Measurements from ENCODE around the gene BTF3.
A peak's percentile ranks its signal among the peaks of the same experiment; 100 is the strongest.
"Not testable (repeated sequence)": the region's sequence is repeated elsewhere in the genome, so short reads cannot be mapped to it uniquely, and the experiment has no call there.

The BTF3 gene

GRCh38 chr5:73486119-73486899, 11.9 kb upstream of the BTF3 start:
- no peak for DNase-seq

- not testable (repeated sequence) for DNase-seq
Measured at GRCh38 chr5:73487257-73487656, 11.0 kb upstream of the BTF3 start.

- DNase-seq = no peak
Measured at GRCh38 chr5:73487815-73488214, 10.4 kb upstream of the BTF3 start.

- DNase-seq = no peak
Measured at GRCh38 chr5:73488806-73489205, 9.4 kb upstream of the BTF3 start.

GRCh38 chr5:73490088-73490487, 8.2 kb upstream of the BTF3 start:
- DNase-seq = no peak

GRCh38 chr5:73491155-73491554, 7.1 kb upstream of the BTF3 start:
- DNase-seq = no peak

- no peak for DNase-seq
Measured at GRCh38 chr5:73493421-73493820, 4.8 kb upstream of the BTF3 start.

GRCh38 chr5:73494721-73495120, 3.5 kb upstream of the BTF3 start:
- no peak for DNase-seq

GRCh38 chr5:73495772-73496335, 2.4 kb upstream of the BTF3 start:
- DNase-seq = no peak

GRCh38 chr5:73496984-73497457, 1.2 kb upstream of the BTF3 start:
- DNase-seq = peak; percentile 81

GRCh38 chr5:73497497-73498056, 665 bp upstream of the BTF3 start:
- peak; percentile 28 for DNase-seq

GRCh38 chr5:73499187-73499586, 945 bp downstream of the BTF3 start:
- no peak for DNase-seq

- no peak for DNase-seq
Measured at GRCh38 chr5:73499756-73500155, 1.5 kb downstream of the BTF3 start.

- DNase-seq = no peak
Measured at GRCh38 chr5:73501406-73501805, 3.2 kb downstream of the BTF3 start.

- no peak for DNase-seq
Measured at GRCh38 chr5:73506459-73506955, 8.3 kb downstream of the BTF3 start.

GRCh38 chr5:73507062-73507461, 8.8 kb downstream of the BTF3 start:
- no peak for DNase-seq

- DNase-seq = not testable (repeated sequence)
Measured at GRCh38 chr5:73508521-73508920, 10.3 kb downstream of the BTF3 start.

- peak; percentile 51 for DNase-seq
Measured at GRCh38 chr5:73513996-73514395, 15.8 kb downstream of the BTF3 start.

GRCh38 chr5:73514418-73514817, 16.2 kb downstream of the BTF3 start:
- no peak for DNase-seq

GRCh38 chr5:73515232-73515631, 17.0 kb downstream of the BTF3 start:
- peak; percentile 63 for DNase-seq

- DNase-seq = peak; percentile 61
Measured at GRCh38 chr5:73519531-73520283, 21.5 kb downstream of the BTF3 start.

- no peak for DNase-seq
Measured at GRCh38 chr5:73522989-73523388, 24.7 kb downstream of the BTF3 start.

- no peak for DNase-seq
Measured at GRCh38 chr5:73523861-73524260, 25.6 kb downstream of the BTF3 start.
